GM19324 (cell line): ENCODE data around the gene LARGE1.

Experiments used
- ATAC-seq: cut with Tn5 transposase; IDR thresholded peaks from one replicate; pipeline ENCODE4 v1.9.1; 2021; ENCODE audit warnings: mild to moderate bottlenecking, moderate library complexity; ENCODE audit not compliant: unreplicated experiment, low FRiP score

The LARGE1 gene

DNA sequence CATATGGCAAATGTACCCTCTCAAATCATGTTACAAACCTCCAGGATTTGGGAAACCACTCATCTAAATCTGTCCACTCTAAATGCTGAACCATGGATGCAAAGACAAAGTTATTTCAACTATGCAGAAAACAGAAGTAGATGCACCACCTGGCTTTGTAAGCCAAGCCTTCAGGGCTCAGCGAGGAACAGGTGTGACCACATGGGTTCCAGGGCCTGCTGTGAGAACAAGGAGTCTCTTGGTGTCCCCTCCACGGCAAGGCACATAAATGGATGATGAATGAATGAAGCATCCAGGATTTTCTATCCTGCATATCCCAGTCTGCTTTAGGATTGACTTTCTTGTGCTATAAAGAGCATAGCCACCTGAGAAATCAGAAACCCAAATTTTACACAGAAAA lies 284.5 kb downstream of the LARGE1 start:
- no peak for ATAC-seq

DNA sequence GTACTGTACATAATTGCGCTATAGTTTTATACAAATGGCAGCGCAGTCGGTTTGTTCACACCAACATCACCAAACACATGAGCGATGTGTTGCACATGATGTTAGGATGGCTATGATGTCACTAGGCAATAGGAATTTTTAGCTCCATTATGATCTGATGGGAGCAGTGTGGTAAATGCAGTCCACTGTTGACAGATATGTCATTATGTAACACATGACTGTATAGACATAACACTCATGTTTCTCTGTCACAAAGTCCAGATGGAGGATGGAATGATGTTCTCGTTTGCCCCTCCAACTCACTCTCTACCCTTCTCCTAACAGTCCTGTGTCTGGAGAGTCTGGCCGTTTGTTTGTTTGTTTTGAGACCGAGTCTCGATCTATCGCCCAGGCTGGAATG lies 288.5 kb downstream of the LARGE1 start:
- no peak for ATAC-seq

DNA sequence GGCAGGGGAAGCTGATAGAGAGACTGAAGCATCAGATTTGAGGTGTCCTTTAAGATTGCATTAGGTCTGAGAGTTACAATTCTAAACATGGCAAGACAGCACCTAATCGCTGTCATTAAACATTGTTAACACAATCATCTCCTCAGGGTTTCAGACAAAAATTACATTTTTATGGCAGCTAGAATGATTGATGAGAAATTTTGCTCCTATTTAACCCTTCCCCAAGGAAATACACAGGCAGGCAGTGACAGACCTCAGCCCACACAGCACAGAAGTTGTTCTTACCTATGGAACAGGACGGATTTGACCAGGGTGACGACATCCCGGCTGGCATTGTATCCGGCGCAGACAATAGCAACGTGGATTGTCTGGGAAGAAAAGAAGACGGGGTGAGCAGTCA lies 294.3 kb downstream of the LARGE1 start:
- no peak for ATAC-seq

DNA sequence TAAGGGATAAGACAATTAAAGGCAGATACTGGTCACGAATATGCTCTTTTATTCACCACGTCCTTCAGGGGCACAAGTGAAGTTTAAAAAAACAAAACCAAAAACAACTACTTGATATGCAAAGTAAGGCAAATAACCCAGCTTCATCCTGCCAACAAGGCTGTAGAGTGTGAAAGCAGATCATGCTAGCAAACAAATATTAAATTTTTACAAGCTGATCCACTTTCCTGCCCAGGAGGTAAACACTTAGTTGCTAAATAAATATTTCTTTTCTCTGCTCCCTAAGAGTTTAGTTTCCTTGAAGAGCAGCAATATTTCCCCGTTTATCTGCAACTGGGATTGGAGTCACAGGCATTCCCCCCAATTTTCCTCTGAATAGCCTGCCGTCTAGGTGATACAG lies 300.2 kb downstream of the LARGE1 start:
- ATAC-seq: no peak

DNA sequence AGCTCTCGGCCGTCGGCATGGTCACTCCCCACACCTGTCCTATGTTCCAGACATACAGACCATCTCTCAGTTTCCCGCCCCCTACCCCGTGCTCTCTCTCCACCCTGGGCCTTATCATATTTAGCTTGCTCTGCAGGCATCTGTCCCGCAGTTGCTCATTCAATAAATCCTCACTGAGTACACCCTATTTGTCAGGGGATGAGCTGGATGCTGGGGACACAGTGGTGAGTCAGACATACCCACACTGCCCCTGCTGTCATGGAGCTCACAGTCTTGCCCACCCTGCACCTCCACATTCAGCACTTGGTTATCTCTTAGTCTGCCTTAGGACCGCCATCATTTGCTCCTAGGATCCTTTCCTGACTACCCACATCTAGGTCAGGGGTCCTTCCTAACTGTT lies 313.8 kb downstream of the LARGE1 start:
- ATAC-seq: no peak

DNA sequence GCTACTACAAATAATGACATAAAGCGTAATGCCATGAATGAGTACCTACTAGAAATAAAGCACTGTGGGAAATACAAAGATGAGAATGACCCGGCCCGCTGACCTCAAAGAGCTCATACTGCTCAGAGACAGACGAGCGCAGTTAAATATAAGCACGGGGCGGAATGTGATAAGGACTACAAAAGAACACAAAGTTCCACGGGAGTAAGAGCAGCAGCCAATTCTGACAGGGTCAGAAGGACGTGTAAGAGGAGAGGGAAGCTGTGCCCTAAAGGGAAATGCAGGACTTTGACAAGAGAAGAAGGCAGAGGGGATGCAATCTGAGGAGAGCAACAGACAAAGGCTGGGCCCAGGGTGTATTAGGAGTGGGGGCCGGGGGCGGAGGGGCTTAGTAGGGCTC lies 314.6 kb downstream of the LARGE1 start:
- ATAC-seq: no peak

DNA sequence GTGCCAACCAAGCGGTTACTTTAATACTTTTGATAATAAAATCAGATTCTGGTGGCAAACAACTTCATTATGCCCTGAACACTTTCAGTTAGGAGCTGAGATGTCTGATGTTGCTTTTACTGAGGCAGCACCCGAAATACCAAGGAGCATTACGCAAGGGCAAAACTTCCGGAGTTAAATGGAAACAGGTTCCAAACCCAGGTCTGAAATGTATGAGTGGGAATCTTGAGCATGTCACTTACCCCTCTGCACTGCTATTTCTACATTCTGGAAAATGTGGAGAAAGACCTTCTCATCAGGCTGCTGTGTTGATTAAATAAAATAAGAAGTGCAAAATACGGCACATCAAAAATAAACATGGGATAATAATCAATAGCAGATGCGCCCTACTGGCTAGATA lies 315.1 kb downstream of the LARGE1 start:
- no peak for ATAC-seq

DNA sequence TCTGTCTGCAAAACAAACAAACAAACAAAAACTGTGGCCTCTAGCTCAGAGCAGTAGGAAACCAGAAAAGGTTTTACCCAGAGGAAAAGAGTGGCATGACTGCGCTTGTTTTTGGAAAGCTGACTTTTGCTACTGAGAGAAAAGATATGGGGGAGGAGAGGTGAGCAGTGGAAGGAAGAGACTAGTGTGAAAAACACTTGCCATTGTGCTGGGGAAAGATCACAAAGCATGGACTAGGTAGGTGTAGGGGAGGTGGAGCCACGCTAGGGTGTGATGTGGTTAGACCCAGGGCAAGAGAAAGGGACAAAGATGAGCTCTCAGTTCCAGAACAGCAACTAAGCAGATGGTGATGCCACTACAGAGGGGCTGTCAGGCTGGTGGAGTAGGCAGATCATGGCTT lies 319.2 kb downstream of the LARGE1 start:
- no peak for ATAC-seq

DNA sequence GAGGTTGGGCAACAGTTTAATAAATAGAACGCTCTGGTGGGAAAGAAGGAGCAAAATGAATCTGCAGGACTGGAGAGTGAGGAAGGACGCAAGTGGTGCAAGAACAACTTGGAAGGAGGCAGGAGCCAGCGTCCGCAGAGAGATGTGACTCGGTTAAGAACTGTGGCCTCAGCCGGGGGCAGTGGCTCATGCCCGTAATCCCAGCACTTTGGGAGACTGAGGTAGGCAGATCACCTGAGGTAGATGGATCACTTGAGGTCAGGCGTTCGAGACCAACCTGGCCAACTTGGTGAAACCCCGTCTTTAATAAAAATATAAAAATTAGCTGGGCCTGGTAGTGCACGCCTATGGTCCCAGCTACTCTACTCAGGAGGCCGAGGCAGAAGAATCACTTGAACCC lies 319.7 kb downstream of the LARGE1 start:
- ATAC-seq: no peak

DNA sequence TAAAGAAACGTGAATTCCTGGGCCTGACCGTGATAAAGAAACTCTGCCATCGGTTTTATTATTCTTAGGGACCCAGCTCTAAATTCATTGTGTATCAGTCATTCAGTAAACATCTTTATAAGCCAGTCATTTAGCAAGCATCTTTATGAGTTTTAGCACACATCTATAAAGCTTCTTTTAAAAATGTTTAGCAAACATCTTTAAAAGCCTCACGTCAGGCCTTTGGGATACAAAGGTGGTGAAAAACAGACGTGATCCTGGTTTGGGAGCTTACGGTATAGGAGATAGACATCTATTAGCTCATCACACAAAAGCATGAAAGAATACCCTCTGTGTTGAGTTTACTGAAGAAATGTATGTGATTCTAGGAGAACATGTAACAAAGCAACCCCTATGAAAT lies 320.2 kb downstream of the LARGE1 start:
- ATAC-seq: no peak

DNA sequence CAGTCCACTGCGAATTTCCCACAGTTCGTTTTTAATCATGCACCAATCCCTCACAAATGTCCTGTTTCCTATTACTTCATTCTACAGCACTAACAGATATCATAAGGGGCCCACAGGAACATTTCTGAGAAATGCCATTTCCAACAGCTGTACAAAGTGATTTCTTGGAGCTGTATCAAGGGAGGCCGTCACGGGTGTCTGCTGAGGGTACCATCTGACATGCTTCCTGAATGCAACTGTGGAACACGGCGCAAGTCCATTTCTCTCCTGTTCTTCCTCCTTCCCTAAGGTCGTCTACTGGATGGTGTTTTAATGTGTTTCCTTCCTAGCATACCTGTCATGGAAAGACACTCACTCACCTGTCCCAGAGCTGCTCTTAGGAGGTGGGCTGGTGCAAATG lies 320.7 kb downstream of the LARGE1 start:
- no peak for ATAC-seq

DNA sequence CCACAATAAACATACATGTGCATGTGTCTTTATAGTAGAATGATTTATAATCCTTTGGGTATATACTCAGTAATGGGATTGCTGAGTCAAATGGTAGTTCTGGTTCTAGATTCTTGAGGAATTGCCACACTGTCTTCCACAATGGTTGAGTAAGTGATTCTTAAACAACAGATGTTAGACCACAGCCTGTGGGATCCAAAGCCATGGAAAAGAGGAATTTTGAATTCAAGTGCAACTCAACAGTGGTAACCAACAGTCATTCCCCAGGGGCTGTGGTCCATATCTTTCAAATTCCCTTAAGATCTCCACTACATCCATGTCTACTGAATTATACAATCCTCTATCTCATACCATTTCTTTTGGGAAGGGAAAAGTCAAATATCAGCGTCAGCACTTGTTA lies 321.5 kb downstream of the LARGE1 start:
- no peak for ATAC-seq

DNA sequence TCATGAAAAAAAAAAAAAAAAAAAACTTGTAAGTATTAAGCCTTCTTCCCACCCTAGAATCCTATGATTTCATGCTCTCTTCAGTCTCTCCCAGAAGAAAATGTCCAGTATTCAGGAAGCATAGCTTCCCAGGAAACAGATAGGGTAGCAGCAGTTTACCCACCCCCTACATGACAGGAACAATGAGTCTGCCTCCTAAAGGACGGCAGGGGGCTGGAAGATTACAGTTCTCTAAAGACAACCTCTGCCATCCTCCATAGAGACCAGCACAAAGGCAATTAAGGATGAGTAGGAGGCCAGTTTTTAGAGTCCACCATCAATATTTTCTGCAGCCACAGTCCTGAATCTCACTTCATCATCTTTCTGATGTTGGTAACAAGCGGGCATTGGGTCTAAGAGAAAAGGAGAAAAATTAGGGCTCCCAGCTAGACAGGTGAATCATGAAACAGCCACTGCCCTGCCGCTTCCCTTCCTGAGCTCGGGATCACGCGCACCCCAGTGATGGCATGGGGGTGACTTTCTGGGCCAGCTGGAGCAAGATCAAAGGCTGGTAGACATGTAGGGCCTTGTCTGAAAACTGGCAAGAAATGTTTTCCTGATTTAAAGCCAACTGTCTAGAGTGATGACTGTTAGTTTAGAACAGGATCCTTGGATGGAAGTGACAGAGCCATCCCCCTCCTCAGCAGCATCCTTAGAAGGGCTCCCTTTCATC lies 322.8 kb downstream of the LARGE1 start:
- no peak for ATAC-seq

DNA sequence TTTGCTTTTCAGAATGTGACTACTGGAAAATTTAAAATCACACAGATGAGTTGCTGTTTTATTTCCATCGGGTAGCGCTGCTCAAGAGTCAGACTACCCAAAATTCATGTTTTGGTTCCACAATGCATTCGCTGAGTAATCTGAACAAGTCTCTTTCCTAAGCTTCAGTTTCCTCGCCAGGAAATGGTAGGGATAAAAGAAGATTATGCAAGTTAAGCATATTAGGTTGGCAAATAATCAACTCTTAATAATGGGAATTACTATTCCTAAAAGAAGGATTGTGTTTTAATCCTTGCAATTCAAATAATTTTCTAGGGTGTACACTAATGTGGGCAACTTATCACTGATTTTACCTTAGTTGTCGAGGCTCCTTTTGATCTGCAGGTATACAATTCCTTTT lies 326.5 kb downstream of the LARGE1 start:
- ATAC-seq: no peak

DNA sequence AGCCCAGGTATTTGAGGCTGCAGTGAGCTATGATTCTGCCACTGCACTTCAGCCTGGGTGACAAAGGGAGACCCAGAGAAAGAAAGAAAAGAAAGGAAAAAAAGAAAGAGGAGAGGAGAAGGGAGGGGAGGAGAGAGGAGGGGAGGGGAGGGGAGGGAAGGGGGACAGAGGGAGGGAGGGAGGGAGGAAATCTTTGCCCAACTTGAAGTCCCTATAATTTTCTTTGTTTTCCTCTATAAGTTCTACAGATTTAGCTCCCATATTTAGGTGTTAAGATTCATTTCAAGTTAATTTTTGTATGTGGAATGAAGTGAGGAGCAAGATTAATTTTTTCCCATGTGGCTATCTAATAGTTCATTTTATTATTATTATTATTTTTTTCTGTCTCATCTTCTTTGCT lies 328.3 kb downstream of the LARGE1 start:
- no peak for ATAC-seq

DNA sequence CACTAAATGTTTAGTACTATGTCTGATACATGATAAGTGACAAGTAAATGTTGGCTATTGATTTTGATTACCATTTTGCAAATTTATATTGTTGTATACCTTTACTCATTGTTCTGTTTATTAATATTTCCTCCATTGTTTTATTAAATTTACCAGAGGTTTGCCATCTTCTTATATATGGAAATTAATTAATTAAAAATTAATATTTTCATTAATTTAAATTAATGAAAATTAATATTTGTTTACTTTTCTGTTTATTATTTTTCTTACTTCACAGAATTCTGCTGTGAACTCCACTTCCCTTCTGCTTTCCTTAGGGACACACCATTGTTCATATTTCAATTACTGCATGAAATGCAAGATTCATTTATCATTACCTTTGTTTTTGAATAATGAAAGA lies 331.0 kb downstream of the LARGE1 start:
- no peak for ATAC-seq

DNA sequence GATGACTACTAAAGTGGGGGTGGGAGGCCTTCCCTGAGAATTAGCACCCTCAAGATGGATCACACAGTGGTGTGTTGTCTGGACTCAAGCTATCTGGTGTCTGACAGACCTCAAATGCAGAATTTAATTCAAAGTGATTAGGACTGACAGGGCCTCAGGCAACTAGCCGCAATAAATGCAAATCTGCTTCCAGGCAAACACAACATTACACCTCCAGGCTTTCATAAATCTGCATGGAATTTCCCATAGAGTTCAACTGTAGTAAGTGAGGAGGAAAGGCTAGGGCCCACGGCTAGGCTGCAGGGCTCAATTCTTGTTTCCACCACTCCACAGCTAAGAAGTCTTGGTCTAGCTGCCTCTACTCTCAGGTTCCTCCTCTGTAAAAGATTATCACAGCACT lies 331.4 kb downstream of the LARGE1 start:
- no peak for ATAC-seq

DNA sequence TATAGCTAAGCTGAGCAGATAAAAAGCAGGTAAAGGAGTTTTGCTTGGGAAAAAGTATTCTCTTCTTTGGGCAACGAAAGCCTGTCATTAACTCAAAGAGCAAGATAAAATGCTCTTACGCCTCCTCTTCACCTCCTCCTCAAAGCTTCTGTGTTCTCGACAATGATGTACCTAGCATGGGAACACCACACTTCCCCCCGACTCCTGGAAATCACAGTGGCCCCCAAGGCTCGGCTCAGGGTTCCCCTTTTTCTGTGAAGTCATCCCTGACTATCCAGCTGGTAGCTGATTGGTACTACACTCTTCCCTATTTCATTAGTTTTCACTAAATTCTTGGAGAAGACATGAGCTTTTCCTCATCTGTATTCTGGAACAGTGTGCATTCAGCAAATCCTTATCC lies 336.1 kb downstream of the LARGE1 start:
- no peak for ATAC-seq

DNA sequence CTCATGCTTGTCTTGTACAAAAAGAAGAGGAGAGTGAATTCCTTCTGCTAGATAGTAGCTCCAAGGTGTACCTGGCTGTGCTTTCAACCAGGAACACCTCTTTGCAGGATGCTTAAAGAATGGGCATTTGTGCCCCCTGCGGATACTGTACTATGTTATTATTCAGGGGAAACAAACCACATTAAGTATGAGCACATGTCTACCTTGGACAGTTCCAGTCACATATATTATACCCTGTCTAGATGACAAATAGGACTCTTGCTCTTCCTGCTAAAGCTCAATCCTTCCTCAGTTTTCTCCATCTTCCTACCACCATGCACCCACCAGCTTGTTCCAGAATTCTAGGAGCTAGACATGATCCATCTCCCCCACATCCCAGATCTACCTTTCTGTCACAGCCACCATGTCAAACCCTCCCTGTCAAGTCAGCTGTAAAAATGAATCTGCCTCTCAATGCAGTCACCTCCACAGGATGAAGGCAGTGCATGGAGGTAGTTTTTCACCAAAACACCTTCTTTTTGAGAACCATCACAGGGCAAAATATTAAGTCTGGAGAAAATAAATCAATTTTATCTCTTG lies 337.4 kb downstream of the LARGE1 start:
- no peak for ATAC-seq

DNA sequence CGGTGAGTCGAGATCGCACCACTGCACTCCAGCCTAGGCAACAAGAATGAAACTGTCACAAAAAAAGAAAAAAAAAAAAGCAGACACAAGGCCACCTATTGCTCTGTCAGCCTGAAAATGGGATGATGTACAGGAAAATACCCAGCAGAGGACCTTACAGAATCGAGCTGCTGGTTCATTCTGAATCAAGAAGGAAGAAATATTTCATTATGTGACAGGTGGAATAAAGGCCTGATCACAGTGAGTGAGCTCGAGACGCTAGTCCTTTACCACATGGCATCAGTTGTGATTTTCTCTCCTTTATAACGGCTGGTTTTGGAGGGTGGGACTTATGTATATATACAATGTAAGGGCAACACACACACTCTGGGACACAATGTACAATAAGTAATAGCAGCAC lies 340.0 kb downstream of the LARGE1 start:
- no peak for ATAC-seq

DNA sequence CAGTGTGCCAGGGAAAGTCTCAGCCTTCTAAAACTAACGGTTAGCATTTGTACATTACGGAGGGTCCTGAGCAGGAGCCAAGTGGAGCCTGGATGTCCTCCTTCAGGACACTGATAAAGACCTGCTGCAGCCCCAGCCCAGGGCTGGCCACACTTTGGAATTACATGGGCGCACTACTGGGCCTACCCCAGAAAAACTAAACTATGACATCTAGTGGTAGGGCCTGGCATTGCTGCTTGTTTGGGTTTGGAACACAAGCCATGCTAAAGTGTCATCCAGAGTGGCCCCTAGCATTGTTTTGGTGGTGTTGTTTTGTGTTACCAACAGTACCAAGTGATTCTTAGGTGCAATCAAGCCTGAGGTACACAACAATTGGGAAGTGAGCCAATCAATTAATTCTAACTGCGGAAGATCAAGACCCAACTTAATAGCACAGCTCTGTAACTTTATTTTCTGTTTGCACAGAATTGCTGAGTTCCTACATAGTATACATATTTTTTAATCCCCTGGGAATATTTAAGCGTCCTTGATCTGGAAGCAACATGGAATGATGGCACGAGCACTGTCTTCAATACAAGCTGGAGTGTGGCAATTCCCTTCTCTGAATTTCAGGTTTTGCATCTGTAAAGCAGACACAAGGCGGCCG lies 340.7 kb downstream of the LARGE1 start:
- peak; percentile 61 for ATAC-seq

DNA sequence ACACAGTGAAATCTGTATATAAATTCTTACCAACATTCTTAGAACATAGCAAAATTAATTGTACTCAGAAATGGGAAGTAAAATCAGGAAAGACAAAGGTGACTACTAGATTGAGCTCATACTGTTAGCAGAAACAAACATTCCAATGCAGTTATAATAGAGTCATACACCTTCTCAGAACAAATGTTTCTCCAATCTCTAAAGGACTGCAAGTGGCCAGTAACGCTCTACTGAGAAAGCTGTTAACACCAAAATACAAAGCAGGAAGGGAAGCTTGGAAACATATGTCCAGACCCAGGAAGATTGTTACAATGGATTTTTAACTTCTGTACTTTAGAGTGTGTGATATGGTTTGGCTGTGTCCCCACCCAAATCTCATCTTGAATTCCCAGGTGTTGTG lies 341.5 kb downstream of the LARGE1 start:
- no peak for ATAC-seq
